ENCODE results near the gene HFE. TPM values are rescaled to one million over a fixed set of nuclear protein-coding genes. Genes with fewer than 3 reads are reported as not detected.
A peak's percentile ranks its signal among the peaks of the same experiment; 100 is the strongest.

Gene HFE
- total RNA-seq, 2 donors from 2014 or later, result 2.0 to 5.4 TPM

GRCh38 chr6:26097268-26097875 lies 10.1 kb downstream of the HFE start:
- Histone ChIP-seq H3K27me3 (no peaks in the 10 kb centered on the region), H3K4me1 (peaks cover under 1% of the 10 kb centered on the region), H3K4me3 (no peak overlapping the region), H3K36me3 (replicated peaks in 1 of 2; ENCODE audit: insufficient read depth in 1 of 2, low read depth in 2 of 2) (peaks cover 0 to 4% of the 10 kb centered on the region in 2 donors), H3K27ac (no peak overlapping the region), H3K9me3 (no peaks in the 10 kb centered on the region)
- ATAC-seq (peak; percentile 96), DNase-seq (peak; percentile 71 to 79 (median 76))
- TF ChIP-seq CTCF (IDR thresholded peaks at IDR 0.05), result peak; percentile 55 to 90 (median 83)
- TF ChIP-seq POLR2A (IDR thresholded peaks at IDR 0.05), result no peak
- intact Hi-C loops (cut with DNase I), result loop anchor here (5.0 kb wide), 1 partner anchor 35 kb away; no protein-coding TSS in a partner anchor
- WGBS, 2 donors, result 2 to 3% methylated on average over 5 of the region's 5 CpGs

GRCh38 chr6:26103141-26103769 lies 16.0 kb downstream of the HFE start:
- ATAC-seq (peak; percentile 95), DNase-seq (no peak)
- Histone ChIP-seq H3K36me3 (replicated peaks in 1 of 2; ENCODE audit: insufficient read depth in 1 of 2, low read depth in 2 of 2) (no peaks in the 10 kb centered on the region), H3K27ac (peak overlapping the region; percentile 73 to 91 (median 86)), H3K4me3 (no peak overlapping the region), H3K9me3 (no peaks in the 10 kb centered on the region), H3K4me1 (peaks cover 16% of the 10 kb centered on the region), H3K27me3 (no peaks in the 10 kb centered on the region)
- WGBS, 2 donors, result 3 to 5% methylated on average over 9 of the region's 9 CpGs
- TF ChIP-seq CTCF (IDR thresholded peaks at IDR 0.05) (no peak), POLR2A (IDR thresholded peaks at IDR 0.05) (no peak)
- intact Hi-C loops (cut with DNase I), result no loop called here

DNA sequence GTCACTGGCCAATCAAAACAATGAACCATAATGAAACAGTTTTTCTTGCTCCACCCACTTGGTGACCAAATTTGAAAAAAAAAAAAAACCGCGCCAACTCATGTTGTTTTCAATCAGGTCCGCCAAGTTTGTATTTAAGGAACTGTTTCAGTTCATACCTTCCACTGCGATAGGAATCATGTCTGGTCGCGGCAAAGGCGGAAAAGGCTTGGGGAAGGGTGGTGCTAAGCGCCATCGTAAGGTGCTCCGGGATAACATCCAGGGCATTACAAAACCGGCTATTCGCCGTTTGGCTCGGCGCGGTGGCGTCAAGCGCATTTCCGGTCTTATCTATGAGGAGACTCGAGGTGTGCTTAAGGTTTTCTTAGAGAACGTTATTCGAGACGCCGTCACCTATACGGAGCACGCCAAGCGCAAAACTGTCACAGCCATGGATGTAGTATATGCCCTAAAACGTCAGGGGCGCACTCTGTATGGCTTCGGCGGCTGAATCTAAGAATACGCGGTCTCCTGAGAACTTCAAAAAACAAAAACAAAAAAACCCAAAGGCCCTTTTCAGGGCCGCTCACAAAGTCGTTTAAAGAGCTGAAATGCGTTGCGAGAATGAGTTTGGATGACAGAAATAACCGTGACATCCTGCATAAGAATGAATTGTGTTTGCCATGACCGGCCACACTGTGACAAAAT lies 16.7 kb downstream of the HFE start:
- Histone ChIP-seq H3K27me3 (no peaks in the 10 kb centered on the region), H3K9me3 (no peaks in the 10 kb centered on the region), H3K4me3 (peak overlapping the region in 1 of 2 donors; percentile 31), H3K4me1 (peaks cover 16% of the 10 kb centered on the region), H3K27ac (peak overlapping the region; percentile 73 to 91 (median 86)), H3K36me3 (replicated peaks in 1 of 2; ENCODE audit: insufficient read depth in 1 of 2, low read depth in 2 of 2) (no peaks in the 10 kb centered on the region)
- 0% methylated on average over 39 of the region's 39 CpGs for WGBS, 2 donors
- TF ChIP-seq POLR2A (IDR thresholded peaks at IDR 0.05) (peak; percentile 90 to 99 (median 99)), CTCF (IDR thresholded peaks at IDR 0.05) (peak in 5 of 7 experiments; percentile 16 to 58 (median 47))
- intact Hi-C loops (cut with DNase I), result no loop called here
- ATAC-seq (peak; percentile 87), DNase-seq (peak; percentile 84 to 94 (median 90))

GRCh38 chr6:26104457-26105108 lies 17.4 kb downstream of the HFE start:
- Histone ChIP-seq H3K4me1 (peaks cover 16% of the 10 kb centered on the region), H3K9me3 (no peaks in the 10 kb centered on the region), H3K27me3 (no peaks in the 10 kb centered on the region), H3K27ac (peak overlapping the region; percentile 71 to 91 (median 86)), H3K4me3 (no peak overlapping the region), H3K36me3 (replicated peaks in 1 of 2; ENCODE audit: insufficient read depth in 1 of 2, low read depth in 2 of 2) (no peaks in the 10 kb centered on the region)
- no peak for ATAC-seq
- intact Hi-C loops (cut with DNase I), result no loop called here
- peak in 2 of 4 donors; percentile 26 to 36 for DNase-seq
- 25 to 33% methylated on average over 20 to 22 of the region's 22 CpGs for WGBS, 2 donors
- TF ChIP-seq POLR2A (IDR thresholded peaks at IDR 0.05), result no peak
- TF ChIP-seq CTCF (IDR thresholded peaks at IDR 0.05), result no peak
